Loucy (cell line): ENCODE data around the gene NOL4L.

ENCODE experiments used
- H2AFZ ChIP-seq: fragments of 200-600 bp; sonication (generic); 2 replicates; pipeline ENCODE4 v1.6.0; 2016; ENCODE audit warnings: antibody characterized with exemption, mild to moderate bottlenecking, low read length, moderate library complexity
- H3F3A ChIP-seq: fragments of 200-600 bp; 2 replicates; pipeline ENCODE4 v1.6.0; 2016; ENCODE audit warnings: antibody characterized with exemption, low read depth, mild to moderate bottlenecking
- H3K27me3 ChIP-seq: fragments of 200-600 bp; sonication (generic); 2 replicates; pipeline ENCODE4 v1.6.1; 2014; ENCODE audit warnings: low read length, mild to moderate bottlenecking; ENCODE audit not compliant: insufficient read depth, poor library complexity, severe bottlenecking
- H3K36me3 ChIP-seq: fragments of 200-600 bp; sonication (generic); 2 replicates; pipeline ENCODE4 v1.6.1; 2016; ENCODE audit warnings: low read length; ENCODE audit not compliant: insufficient read depth
- H3K4me1 ChIP-seq: fragments of 200-600 bp; sonication (generic); 2 replicates; pipeline ENCODE4 v1.5.1; 2014; ENCODE audit warnings: low read length, mild to moderate bottlenecking; ENCODE audit not compliant: insufficient read depth, poor library complexity, severe bottlenecking
- H3K4me2 ChIP-seq: fragments of 200-600 bp; sonication (generic); 2 replicates; pipeline ENCODE4 v1.6.0; 2014; ENCODE audit warnings: antibody characterized with exemption, low read length, low read depth, mild to moderate bottlenecking; ENCODE audit not compliant: poor library complexity, severe bottlenecking
- H3K4me3 ChIP-seq: fragments of 200-600 bp; sonication (generic); 2 replicates; pipeline ENCODE4 v1.5.1; 2014; ENCODE audit warnings: low read length, mild to moderate bottlenecking, mixed read lengths; ENCODE audit not compliant: poor library complexity, severe bottlenecking
- H3K79me2 ChIP-seq: fragments of 200-600 bp; sonication (generic); 2 replicates; pipeline ENCODE4 v1.6.1; 2014; ENCODE audit warnings: low read length; ENCODE audit not compliant: insufficient read depth
- H3K9ac ChIP-seq: fragments of 200-600 bp; sonication (generic); 2 replicates; pipeline ENCODE4 v1.6.0; 2014; ENCODE audit warnings: mild to moderate bottlenecking, low read depth, low read length, moderate library complexity; ENCODE audit not compliant: poor library complexity, severe bottlenecking
- H3K9me2 ChIP-seq: fragments of 200-600 bp; sonication (generic); replicated peaks from 2 replicates; pipeline ENCODE4 v1.6.1; 2016; ENCODE audit warnings: low read depth, low read length, mixed read lengths
- H3K9me3 ChIP-seq: fragments of 200-600 bp; sonication (generic); 2 replicates; pipeline ENCODE4 v1.6.1; 2014; ENCODE audit warnings: mild to moderate bottlenecking, antibody characterized with exemption, low read length, low read depth; ENCODE audit not compliant: insufficient read depth
- H4K20me1 ChIP-seq: fragments of 200-600 bp; sonication (generic); 2 replicates; pipeline ENCODE4 v1.6.0; 2014; ENCODE audit warnings: antibody characterized with exemption, low read length, mild to moderate bottlenecking; ENCODE audit not compliant: insufficient read depth, poor library complexity, severe bottlenecking
- EZH2phosphoT487 ChIP-seq: fragments of 200-600 bp; IDR thresholded peaks from 2 replicates; pipeline ENCODE4 v1.6.1; 2018; ENCODE audit warnings: antibody characterized with exemption, mild to moderate bottlenecking, moderate library complexity, borderline replicate concordance
- TF ChIP-seq, protein P1 (sequence below): fragments of 200-600 bp; sonication (generic); conservative IDR thresholded peaks from 2 replicates; pipeline ENCODE4 v1.5.1; 2014; ENCODE audit warnings: mild to moderate bottlenecking, antibody characterized with exemption, low read length

Gene NOL4L

DNA sequence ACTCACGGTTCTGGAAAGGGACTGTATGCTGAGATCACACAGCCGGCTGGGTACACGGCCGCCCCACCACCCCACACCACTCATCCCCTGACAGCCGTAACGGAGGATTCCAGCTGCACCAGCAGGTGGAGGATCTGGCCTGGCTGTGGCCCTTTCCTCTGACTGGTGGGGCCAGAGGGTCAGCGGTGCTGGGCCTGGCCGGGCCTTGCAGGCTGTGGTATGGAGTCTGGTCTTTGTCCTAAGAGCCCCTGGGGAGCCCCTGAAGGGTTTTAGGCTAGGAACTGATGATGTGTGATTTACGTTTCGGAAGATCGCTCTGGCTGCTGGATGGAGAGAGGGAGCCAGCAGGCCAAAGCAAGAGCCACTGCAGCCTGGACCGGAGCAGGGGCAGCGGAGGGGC lies 26.6 kb downstream of the NOL4L start:
- no peak for TF ChIP-seq EZH2phosphoT487
- TF ChIP-seq, protein P1, sequence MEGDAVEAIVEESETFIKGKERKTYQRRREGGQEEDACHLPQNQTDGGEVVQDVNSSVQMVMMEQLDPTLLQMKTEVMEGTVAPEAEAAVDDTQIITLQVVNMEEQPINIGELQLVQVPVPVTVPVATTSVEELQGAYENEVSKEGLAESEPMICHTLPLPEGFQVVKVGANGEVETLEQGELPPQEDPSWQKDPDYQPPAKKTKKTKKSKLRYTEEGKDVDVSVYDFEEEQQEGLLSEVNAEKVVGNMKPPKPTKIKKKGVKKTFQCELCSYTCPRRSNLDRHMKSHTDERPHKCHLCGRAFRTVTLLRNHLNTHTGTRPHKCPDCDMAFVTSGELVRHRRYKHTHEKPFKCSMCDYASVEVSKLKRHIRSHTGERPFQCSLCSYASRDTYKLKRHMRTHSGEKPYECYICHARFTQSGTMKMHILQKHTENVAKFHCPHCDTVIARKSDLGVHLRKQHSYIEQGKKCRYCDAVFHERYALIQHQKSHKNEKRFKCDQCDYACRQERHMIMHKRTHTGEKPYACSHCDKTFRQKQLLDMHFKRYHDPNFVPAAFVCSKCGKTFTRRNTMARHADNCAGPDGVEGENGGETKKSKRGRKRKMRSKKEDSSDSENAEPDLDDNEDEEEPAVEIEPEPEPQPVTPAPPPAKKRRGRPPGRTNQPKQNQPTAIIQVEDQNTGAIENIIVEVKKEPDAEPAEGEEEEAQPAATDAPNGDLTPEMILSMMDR = no peak
- Histone ChIP-seq H3K79me2 (peaks cover 95% of the 10 kb centered on the region), H3K4me2 (no peak overlapping the region), H3K9me3 (no peaks in the 10 kb centered on the region), H3K4me3 (no peak overlapping the region), H4K20me1 (peaks cover 60% of the 10 kb centered on the region), H3K9me2 (no peaks in the 10 kb centered on the region), H3F3A (no peaks in the 10 kb centered on the region), H3K4me1 (peaks cover 28% of the 10 kb centered on the region), H3K36me3 (peaks cover 16% of the 10 kb centered on the region; the same call in 1 of the 2 replicates), H3K9ac (no peak overlapping the region), H3K27me3 (no peaks in the 10 kb centered on the region), H2AFZ (no peak overlapping the region)

DNA sequence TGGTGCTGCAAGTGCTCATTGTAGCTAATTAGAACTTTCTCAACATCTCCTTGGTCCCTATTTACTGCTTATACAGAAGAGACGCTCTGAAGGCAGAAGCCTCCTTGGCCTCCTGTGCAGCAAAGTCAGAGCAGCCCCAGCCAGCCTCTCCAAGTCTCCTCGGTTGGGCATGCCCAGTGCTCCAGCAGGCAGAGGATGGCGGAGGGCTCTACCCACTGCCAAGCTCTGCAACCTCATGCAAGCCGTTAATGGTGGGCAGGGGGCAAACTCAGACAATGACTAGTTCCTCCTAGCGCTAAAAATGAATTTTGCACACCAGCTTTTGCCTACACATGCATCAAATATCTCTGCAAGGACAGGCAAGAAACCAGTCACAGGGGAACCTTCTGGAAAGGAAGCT lies 27.8 kb downstream of the NOL4L start:
- Histone ChIP-seq H4K20me1 (peaks cover 61% of the 10 kb centered on the region), H3F3A (no peaks in the 10 kb centered on the region), H3K79me2 (peaks cover 99% of the 10 kb centered on the region), H3K9ac (no peak overlapping the region), H3K36me3 (peaks cover 16% of the 10 kb centered on the region; the same call in 1 of the 2 replicates), H3K27me3 (no peaks in the 10 kb centered on the region), H3K9me3 (no peaks in the 10 kb centered on the region), H3K9me2 (no peaks in the 10 kb centered on the region), H3K4me3 (no peak overlapping the region), H3K4me1 (peaks cover 33% of the 10 kb centered on the region), H3K4me2 (no peak overlapping the region), H2AFZ (no peak overlapping the region)
- TF ChIP-seq EZH2phosphoT487 = no peak
- TF ChIP-seq, protein P1 = no peak

GRCh38 chr20:32556312-32557184 lies 28.6 kb downstream of the NOL4L start:
- H3K79me2 ChIP-seq = peaks cover 97% of the 10 kb centered on the region
- H2AFZ ChIP-seq = no peak overlapping the region
- no peaks in the 10 kb centered on the region for H3K27me3 ChIP-seq
- H3K4me1 ChIP-seq = peaks cover 33% of the 10 kb centered on the region
- no peak overlapping the region for H3K4me2 ChIP-seq
- TF ChIP-seq, protein P1 = no peak
- TF ChIP-seq EZH2phosphoT487 = no peak
- no peaks in the 10 kb centered on the region for H3F3A ChIP-seq
- no peaks in the 10 kb centered on the region for H3K9me3 ChIP-seq
- peaks cover 55% of the 10 kb centered on the region for H4K20me1 ChIP-seq
- no peaks in the 10 kb centered on the region for H3K9me2 ChIP-seq
- H3K4me3 ChIP-seq = no peak overlapping the region
- H3K9ac ChIP-seq = no peak overlapping the region
- peaks cover 16% of the 10 kb centered on the region; the same call in 1 of the 2 replicates for H3K36me3 ChIP-seq
